Thyroid gland (tissue), 4 donors: ENCODE results near the gene PTPN3.

Experiments
- POLR2A ChIP-seq, 2 donors: fragments of 450-650 bp; IDR thresholded peaks; one replicate each; pipeline ENCODE4 v1.6.1; 2017; ENCODE audit warnings: antibody characterized with exemption in 2 of 2, mild to moderate bottlenecking in 2 of 2, moderate library complexity in 1 of 2
- TF ChIP-seq, protein P1 (sequence below), 6 experiments: fragments of 200-600 bp in 3 of 6; fragments of 450-650 bp in 3 of 6; sonication (generic) in 3 of 6; IDR thresholded peaks; one replicate each; pipeline ENCODE4 v1.5.1; 2016 to 2019; ENCODE audit warnings: antibody characterized with exemption in 6 of 6, mild to moderate bottlenecking in 2 of 6, inconsistent platforms in 1 of 6, moderate library complexity in 1 of 6

DNA sequence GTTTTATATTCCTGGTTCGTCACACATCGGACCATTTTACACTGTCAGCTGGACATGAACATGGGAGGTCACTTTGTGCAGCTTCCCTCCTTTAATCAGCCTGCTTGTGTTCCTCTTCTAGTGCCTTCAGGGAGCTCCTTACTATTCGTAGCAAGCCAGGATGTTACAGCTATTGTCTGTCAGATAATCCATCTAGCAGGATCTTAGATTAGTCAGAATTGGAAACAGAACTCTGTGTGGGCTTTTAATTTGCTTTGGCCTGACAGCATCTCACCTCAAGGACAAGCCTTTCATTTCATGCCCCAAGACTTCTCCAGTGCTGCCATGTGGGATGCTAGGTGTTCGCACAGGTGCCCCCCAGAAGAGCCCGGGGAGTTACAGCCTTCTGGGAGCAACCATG lies 147.1 kb downstream of the PTPN3 start:
- TF ChIP-seq, protein P1, sequence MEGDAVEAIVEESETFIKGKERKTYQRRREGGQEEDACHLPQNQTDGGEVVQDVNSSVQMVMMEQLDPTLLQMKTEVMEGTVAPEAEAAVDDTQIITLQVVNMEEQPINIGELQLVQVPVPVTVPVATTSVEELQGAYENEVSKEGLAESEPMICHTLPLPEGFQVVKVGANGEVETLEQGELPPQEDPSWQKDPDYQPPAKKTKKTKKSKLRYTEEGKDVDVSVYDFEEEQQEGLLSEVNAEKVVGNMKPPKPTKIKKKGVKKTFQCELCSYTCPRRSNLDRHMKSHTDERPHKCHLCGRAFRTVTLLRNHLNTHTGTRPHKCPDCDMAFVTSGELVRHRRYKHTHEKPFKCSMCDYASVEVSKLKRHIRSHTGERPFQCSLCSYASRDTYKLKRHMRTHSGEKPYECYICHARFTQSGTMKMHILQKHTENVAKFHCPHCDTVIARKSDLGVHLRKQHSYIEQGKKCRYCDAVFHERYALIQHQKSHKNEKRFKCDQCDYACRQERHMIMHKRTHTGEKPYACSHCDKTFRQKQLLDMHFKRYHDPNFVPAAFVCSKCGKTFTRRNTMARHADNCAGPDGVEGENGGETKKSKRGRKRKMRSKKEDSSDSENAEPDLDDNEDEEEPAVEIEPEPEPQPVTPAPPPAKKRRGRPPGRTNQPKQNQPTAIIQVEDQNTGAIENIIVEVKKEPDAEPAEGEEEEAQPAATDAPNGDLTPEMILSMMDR (IDR thresholded peaks at IDR 0.05) = no peak
- no peak for TF ChIP-seq POLR2A (IDR thresholded peaks at IDR 0.05)
